PC-3 (cell line): ENCODE measurements around the gene LILRA2. TPM values are rescaled to one million over a fixed set of nuclear protein-coding genes. Genes with fewer than 3 reads are reported as not detected.
"Not testable (repeated sequence)": the region's sequence is repeated elsewhere in the genome, so short reads cannot be mapped to it uniquely, and the experiment has no call there.

ENCODE experiments used
- ATAC-seq: fragments of 200-7000 bp; cut with Tn5 transposase; 2 replicates; pipeline ENCODE4 v1.9.1; 2020; ENCODE audit warnings: mild to moderate bottlenecking, moderate library complexity
- BruUV-seq: library from RNA; stranded (reverse); fragments of 400-500 nt; replicated peaks from 2 replicates; lab custom pipeline; 2021; lab: Mats Ljungman, UMichigan
- CTCF ChIA-PET: fragments of 300-600 bp; sonication (Branson Sonifier 250); formaldehyde crosslinking; loops from one replicate; lab custom pipeline; 2022; ENCODE audit warnings: antibody characterized with exemption; lab: Charles Lee
- POLR2A ChIA-PET: fragments of 300-600 bp; sonication (Branson Sonifier 250); formaldehyde crosslinking; loops from one replicate; lab custom pipeline; 2022; ENCODE audit warnings: antibody characterized with exemption; ENCODE audit not compliant: unreplicated experiment; lab: Charles Lee
- DNase-seq: peaks from one replicate; pipeline ENCODE4 v3.0.0-alpha.2; 2015
- H2AFZ ChIP-seq: fragments of 300-600 bp; sonication (generic); 2 replicates; pipeline ENCODE4 v1.6.0; 2016; ENCODE audit warnings: antibody characterized with exemption, low read length
- H3F3A ChIP-seq: fragments of 300-600 bp; sonication (generic); one replicate; pipeline ENCODE4 v1.6.0; 2017; ENCODE audit warnings: antibody characterized with exemption, low read length, control low read depth, mild to moderate bottlenecking; ENCODE audit not compliant: unreplicated experiment
- H3K27ac ChIP-seq: fragments of 300-600 bp; sonication (generic); 2 replicates; pipeline ENCODE4 v1.5.1; 2016; ENCODE audit warnings: mild to moderate bottlenecking, low read length
- H3K27me3 ChIP-seq: fragments of 300-600 bp; sonication (generic); 2 replicates; pipeline ENCODE4 v1.6.1; 2016; ENCODE audit warnings: low read length, mixed read lengths
- H3K36me3 ChIP-seq: fragments of 300-600 bp; sonication (generic); 2 replicates; pipeline ENCODE4 v1.6.1; 2016; ENCODE audit warnings: low read depth, mixed run types, low read length, mixed read lengths
- H3K4me1 ChIP-seq: fragments of 300-600 bp; sonication (generic); 2 replicates; pipeline ENCODE4 v1.5.1; 2016; ENCODE audit warnings: low read length; ENCODE audit not compliant: insufficient read depth
- H3K4me2 ChIP-seq: fragments of 300-600 bp; sonication (generic); 2 replicates; pipeline ENCODE4 v1.6.0; 2016; ENCODE audit warnings: low read length
- H3K4me3 ChIP-seq: fragments of 300-600 bp; sonication (generic); 2 replicates; pipeline ENCODE4 v1.5.1; 2016; ENCODE audit warnings: mild to moderate bottlenecking, low read length, mixed read lengths
- H3K79me2 ChIP-seq: fragments of 300-600 bp; sonication (generic); 2 replicates; pipeline ENCODE4 v1.6.1; 2017; ENCODE audit warnings: low read length, mixed read lengths
- H3K9ac ChIP-seq: fragments of 300-600 bp; sonication (generic); 2 replicates; pipeline ENCODE4 v1.6.0; 2016; ENCODE audit warnings: mild to moderate bottlenecking, low read length
- H3K9me2 ChIP-seq: fragments of 300-600 bp; sonication (generic); replicated peaks from 2 replicates; pipeline ENCODE4 v1.6.1; 2016; ENCODE audit warnings: mixed run types, low read length, mixed read lengths
- H3K9me3 ChIP-seq: fragments of 300-600 bp; sonication (generic); 2 replicates; pipeline ENCODE4 v1.6.1; 2016; ENCODE audit warnings: low read length, mixed read lengths
- H4K20me1 ChIP-seq: fragments of 300-600 bp; sonication (generic); 2 replicates; pipeline ENCODE4 v1.6.1; 2016; ENCODE audit warnings: low read length, mixed read lengths
- EZH2 ChIP-seq: fragments of 300-600 bp; sonication (generic); IDR thresholded peaks from one replicate; pipeline ENCODE4 v1.6.1; 2017; ENCODE audit warnings: antibody characterized with exemption, mild to moderate bottlenecking, low read length; ENCODE audit not compliant: unreplicated experiment
- EZH2phosphoT487 ChIP-seq: fragments of 300-600 bp; sonication (generic); IDR thresholded peaks from 2 replicates; pipeline ENCODE4 v1.6.1; 2018; ENCODE audit warnings: mild to moderate bottlenecking, antibody characterized with exemption, low read length, borderline replicate concordance
- intact Hi-C: fragments of 100-400 bp; cut with micrococcal nuclease; formaldehyde crosslinking; loops from 2 replicates; pipeline ENCODE4 v1.9.0; 2023
- total RNA-seq: library from RNA; depleted of rRNA; stranded (reverse); fragments of >200 nt; gene quantifications from 2 replicates; pipeline ENCODE4 v1.2.3, GENCODE V29; 2014
- TF ChIP-seq, protein P1 (sequence below): fragments of 300-600 bp; sonication (generic); conservative IDR thresholded peaks from 2 replicates; pipeline ENCODE4 v1.5.1; 2017; ENCODE audit warnings: antibody characterized with exemption, low read depth, mild to moderate bottlenecking, low read length

The LILRA2 gene
- total RNA-seq, 1 experiment from 2014 or later = not detected

GRCh38 chr19:54576411-54576976 lies 2.9 kb downstream of the LILRA2 start:
- H4K20me1 ChIP-seq = no peaks in the 10 kb centered on the region
- CTCF ChIA-PET = no interaction called here
- no peak overlapping the region for H3K9ac ChIP-seq
- TF ChIP-seq EZH2phosphoT487 = no peak
- no peak overlapping the region for H3K27ac ChIP-seq
- BruUV-seq = no TSS peak
- POLR2A ChIA-PET = no interaction called here
- H3K4me2 ChIP-seq = no peak overlapping the region
- H3K9me2 ChIP-seq = no peaks in the 10 kb centered on the region
- H3K27me3 ChIP-seq = peaks cover 54% of the 10 kb centered on the region
- intact Hi-C loops = no loop called here
- H3K4me1 ChIP-seq = no peaks in the 10 kb centered on the region
- H3K79me2 ChIP-seq = no peaks in the 10 kb centered on the region
- ATAC-seq (no peak), DNase-seq (no peak)
- H3K4me3 ChIP-seq = no peak overlapping the region
- no peaks in the 10 kb centered on the region for H3K9me3 ChIP-seq
- no peaks in the 10 kb centered on the region for H3F3A ChIP-seq
- H3K36me3 ChIP-seq = no peaks in the 10 kb centered on the region
- H2AFZ ChIP-seq = no peak overlapping the region

GRCh38 chr19:54577334-54577733 lies 3.7 kb downstream of the LILRA2 start:
- CTCF ChIA-PET = no interaction called here
- no peak overlapping the region for H3K27ac ChIP-seq
- no peaks in the 10 kb centered on the region for H3K36me3 ChIP-seq
- no peaks in the 10 kb centered on the region for H3K9me3 ChIP-seq
- no peaks in the 10 kb centered on the region for H3K79me2 ChIP-seq
- H3K9ac ChIP-seq = no peak overlapping the region
- no peak overlapping the region for H3K4me3 ChIP-seq
- POLR2A ChIA-PET = no interaction called here
- no peaks in the 10 kb centered on the region for H3K4me1 ChIP-seq
- no peak overlapping the region for H2AFZ ChIP-seq
- peaks cover 53% of the 10 kb centered on the region for H3K27me3 ChIP-seq
- no peak for ATAC-seq
- no peak for TF ChIP-seq EZH2phosphoT487
- no peak for TF ChIP-seq EZH2
- TF ChIP-seq, protein P1, sequence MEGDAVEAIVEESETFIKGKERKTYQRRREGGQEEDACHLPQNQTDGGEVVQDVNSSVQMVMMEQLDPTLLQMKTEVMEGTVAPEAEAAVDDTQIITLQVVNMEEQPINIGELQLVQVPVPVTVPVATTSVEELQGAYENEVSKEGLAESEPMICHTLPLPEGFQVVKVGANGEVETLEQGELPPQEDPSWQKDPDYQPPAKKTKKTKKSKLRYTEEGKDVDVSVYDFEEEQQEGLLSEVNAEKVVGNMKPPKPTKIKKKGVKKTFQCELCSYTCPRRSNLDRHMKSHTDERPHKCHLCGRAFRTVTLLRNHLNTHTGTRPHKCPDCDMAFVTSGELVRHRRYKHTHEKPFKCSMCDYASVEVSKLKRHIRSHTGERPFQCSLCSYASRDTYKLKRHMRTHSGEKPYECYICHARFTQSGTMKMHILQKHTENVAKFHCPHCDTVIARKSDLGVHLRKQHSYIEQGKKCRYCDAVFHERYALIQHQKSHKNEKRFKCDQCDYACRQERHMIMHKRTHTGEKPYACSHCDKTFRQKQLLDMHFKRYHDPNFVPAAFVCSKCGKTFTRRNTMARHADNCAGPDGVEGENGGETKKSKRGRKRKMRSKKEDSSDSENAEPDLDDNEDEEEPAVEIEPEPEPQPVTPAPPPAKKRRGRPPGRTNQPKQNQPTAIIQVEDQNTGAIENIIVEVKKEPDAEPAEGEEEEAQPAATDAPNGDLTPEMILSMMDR = no peak
- no peak overlapping the region for H3K4me2 ChIP-seq
- H4K20me1 ChIP-seq = no peaks in the 10 kb centered on the region
- no peaks in the 10 kb centered on the region for H3K9me2 ChIP-seq
- DNase-seq = no peak
- H3F3A ChIP-seq = no peaks in the 10 kb centered on the region
- BruUV-seq = no TSS peak
- intact Hi-C loops = no loop called here

DNA sequence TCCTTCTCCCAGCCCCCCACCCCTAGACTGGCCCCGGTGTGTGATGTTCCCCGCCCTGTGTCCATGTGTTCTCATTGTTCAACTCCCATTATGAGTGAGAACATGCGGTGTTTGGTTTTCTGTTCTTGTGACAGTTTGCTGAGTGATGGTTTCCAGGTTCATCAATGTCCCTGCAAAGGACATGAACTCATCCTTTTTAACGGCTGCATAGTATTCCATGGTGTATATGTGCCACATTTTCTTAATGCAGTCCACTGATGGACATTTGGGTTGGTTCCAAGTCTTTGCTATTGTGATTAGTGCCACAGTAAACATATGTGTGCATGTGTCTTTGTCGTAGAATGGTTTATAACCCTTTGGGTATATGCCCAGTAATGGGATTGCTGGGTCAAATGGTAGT lies 4.7 kb downstream of the LILRA2 start:
- H3K27ac ChIP-seq, H3F3A ChIP-seq, H3K4me2 ChIP-seq, H3K79me2 ChIP-seq, H3K9me2 ChIP-seq, H4K20me1 ChIP-seq, H3K4me1 ChIP-seq, H3K4me3 ChIP-seq, POLR2A ChIA-PET, H3K36me3 ChIP-seq, CTCF ChIA-PET, H3K9ac ChIP-seq, BruUV-seq, intact Hi-C loops, H3K9me3 ChIP-seq, H2AFZ ChIP-seq, DNase-seq, ATAC-seq: not testable (repeated sequence)
- peaks cover 44% of the 10 kb centered on the region for H3K27me3 ChIP-seq

DNA sequence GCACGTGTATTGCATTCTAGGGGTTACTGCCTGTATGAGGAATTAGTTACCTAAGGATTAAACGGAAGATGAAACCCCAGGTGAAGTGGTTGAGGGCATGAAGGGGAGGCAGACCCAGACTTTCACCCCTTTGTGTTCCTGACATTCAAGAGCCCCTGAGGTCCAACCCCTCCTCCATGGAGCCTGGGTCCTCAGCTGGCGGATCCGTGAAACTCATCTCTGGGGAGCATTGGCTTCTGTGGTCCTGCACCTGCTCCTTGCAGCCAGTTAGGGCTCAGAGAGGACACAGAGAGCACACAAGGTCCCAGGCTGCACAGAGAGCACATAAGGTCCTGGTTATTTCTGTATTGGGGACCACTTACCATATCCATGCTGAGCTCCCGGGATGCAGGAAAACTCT lies 12.8 kb downstream of the LILRA2 start:
- no peak overlapping the region for H2AFZ ChIP-seq
- intact Hi-C loops = no loop called here
- H3K36me3 ChIP-seq = no peaks in the 10 kb centered on the region
- H3K4me2 ChIP-seq = no peak overlapping the region
- H4K20me1 ChIP-seq = no peaks in the 10 kb centered on the region
- ATAC-seq (no peak), DNase-seq (no peak)
- H3K4me3 ChIP-seq = no peak overlapping the region
- no peaks in the 10 kb centered on the region for H3K79me2 ChIP-seq
- H3K9me3 ChIP-seq = no peaks in the 10 kb centered on the region
- no TSS peak for BruUV-seq
- no peak overlapping the region for H3K9ac ChIP-seq
- ChIA-PET CTCF (no interaction called here), POLR2A (no interaction called here)
- TF ChIP-seq, protein P1 = no peak
- no peak for TF ChIP-seq EZH2phosphoT487
- TF ChIP-seq EZH2 = no peak
- no peaks in the 10 kb centered on the region for H3F3A ChIP-seq
- no peaks in the 10 kb centered on the region for H3K4me1 ChIP-seq
- peaks cover 70% of the 10 kb centered on the region for H3K27me3 ChIP-seq
- no peak overlapping the region for H3K27ac ChIP-seq
- no peaks in the 10 kb centered on the region for H3K9me2 ChIP-seq
